ENCODE measurements around the gene MAPK8IP2. TPM values are rescaled to one million over a fixed set of nuclear protein-coding genes. Genes with fewer than 3 reads are reported as not detected.
A peak's percentile ranks its signal among the peaks of the same experiment; 100 is the strongest.

The MAPK8IP2 gene
- total and polyA plus RNA-seq, 2 of the 13 experiments (the other 11 are each of a cell fraction or from before 2014, with no cell fraction given): 1.3 to 2.6 TPM

DNA sequence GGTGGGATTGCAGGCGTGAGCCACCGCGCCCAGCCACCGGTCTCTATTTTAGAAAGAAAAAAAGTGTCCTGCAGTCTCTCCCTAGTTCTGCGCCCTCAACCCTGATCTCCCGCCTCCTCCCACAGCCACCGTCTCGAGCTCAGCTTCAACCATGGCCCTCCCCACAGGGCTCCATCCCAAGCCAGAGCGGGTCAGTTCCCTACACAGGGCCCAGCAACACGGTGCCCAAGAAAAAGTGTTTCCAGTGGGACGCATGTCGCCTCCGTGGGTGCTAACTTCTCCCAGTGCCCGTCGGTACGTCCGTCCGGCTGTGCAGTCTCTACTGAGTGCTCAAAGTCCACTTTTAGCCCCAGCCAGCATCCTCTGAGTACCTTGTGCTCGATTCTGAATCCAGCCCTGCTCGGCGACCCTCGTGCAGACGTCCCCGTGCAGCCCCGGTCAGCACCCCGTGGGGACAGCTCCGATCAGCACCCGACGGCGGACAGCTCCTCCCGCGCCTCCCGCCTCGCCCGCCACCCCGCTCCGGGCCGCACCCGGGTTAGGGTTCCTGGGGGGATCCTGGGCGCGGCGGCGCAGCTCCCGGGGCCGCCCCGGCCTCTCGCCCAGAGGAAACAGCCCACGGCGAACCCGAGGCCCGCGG, 657 bp upstream of the MAPK8IP2 start (continued):
- TF ChIP-seq, protein P1, sequence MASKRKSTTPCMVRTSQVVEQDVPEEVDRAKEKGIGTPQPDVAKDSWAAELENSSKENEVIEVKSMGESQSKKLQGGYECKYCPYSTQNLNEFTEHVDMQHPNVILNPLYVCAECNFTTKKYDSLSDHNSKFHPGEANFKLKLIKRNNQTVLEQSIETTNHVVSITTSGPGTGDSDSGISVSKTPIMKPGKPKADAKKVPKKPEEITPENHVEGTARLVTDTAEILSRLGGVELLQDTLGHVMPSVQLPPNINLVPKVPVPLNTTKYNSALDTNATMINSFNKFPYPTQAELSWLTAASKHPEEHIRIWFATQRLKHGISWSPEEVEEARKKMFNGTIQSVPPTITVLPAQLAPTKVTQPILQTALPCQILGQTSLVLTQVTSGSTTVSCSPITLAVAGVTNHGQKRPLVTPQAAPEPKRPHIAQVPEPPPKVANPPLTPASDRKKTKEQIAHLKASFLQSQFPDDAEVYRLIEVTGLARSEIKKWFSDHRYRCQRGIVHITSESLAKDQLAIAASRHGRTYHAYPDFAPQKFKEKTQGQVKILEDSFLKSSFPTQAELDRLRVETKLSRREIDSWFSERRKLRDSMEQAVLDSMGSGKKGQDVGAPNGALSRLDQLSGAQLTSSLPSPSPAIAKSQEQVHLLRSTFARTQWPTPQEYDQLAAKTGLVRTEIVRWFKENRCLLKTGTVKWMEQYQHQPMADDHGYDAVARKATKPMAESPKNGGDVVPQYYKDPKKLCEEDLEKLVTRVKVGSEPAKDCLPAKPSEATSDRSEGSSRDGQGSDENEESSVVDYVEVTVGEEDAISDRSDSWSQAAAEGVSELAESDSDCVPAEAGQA (IDR thresholded peaks at IDR 0.05; ENCODE audit: low read depth): no peak
- TF ChIP-seq, protein P1 (CRISPR knock-in tag; IDR thresholded peaks at IDR 0.05; ENCODE audit: borderline replicate concordance): peak; percentile 99
- no peak for TF ChIP-seq CBX1 (IDR thresholded peaks at IDR 0.05; ENCODE audit: low read depth)
- peak; percentile 99 for TF ChIP-seq ZNF792 (CRISPR knock-in tag; IDR thresholded peaks at IDR 0.05)
- peak; percentile 97 for TF ChIP-seq TP53 (CRISPR knock-in tag; conservative IDR thresholded peaks at IDR 0.05)
- TF ChIP-seq ZNF296 (CRISPR knock-in tag; conservative IDR thresholded peaks at IDR 0.05): peak; percentile 98
- TF ChIP-seq ZIK1 (CRISPR knock-in tag; IDR thresholded peaks at IDR 0.05; ENCODE audit: borderline replicate concordance, low read depth): peak; percentile 99
- TF ChIP-seq ZFP41 (CRISPR knock-in tag; IDR thresholded peaks at IDR 0.05; ENCODE audit: borderline replicate concordance): peak; percentile 98
- peak; percentile 86; the same call in 1 of the 2 replicates for TF ChIP-seq ZNF234 (CRISPR knock-in tag; conservative IDR thresholded peaks at IDR 0.05)
- TF ChIP-seq, protein P2, sequence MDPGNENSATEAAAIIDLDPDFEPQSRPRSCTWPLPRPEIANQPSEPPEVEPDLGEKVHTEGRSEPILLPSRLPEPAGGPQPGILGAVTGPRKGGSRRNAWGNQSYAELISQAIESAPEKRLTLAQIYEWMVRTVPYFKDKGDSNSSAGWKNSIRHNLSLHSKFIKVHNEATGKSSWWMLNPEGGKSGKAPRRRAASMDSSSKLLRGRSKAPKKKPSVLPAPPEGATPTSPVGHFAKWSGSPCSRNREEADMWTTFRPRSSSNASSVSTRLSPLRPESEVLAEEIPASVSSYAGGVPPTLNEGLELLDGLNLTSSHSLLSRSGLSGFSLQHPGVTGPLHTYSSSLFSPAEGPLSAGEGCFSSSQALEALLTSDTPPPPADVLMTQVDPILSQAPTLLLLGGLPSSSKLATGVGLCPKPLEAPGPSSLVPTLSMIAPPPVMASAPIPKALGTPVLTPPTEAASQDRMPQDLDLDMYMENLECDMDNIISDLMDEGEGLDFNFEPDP (CRISPR knock-in tag; conservative IDR thresholded peaks at IDR 0.05): peak; percentile 99
- peak; percentile 72; the same call in 1 of the 2 replicates for TF ChIP-seq NAIF1 (CRISPR knock-in tag; IDR thresholded peaks at IDR 0.05; ENCODE audit: borderline replicate concordance)
- TF ChIP-seq, protein P3, sequence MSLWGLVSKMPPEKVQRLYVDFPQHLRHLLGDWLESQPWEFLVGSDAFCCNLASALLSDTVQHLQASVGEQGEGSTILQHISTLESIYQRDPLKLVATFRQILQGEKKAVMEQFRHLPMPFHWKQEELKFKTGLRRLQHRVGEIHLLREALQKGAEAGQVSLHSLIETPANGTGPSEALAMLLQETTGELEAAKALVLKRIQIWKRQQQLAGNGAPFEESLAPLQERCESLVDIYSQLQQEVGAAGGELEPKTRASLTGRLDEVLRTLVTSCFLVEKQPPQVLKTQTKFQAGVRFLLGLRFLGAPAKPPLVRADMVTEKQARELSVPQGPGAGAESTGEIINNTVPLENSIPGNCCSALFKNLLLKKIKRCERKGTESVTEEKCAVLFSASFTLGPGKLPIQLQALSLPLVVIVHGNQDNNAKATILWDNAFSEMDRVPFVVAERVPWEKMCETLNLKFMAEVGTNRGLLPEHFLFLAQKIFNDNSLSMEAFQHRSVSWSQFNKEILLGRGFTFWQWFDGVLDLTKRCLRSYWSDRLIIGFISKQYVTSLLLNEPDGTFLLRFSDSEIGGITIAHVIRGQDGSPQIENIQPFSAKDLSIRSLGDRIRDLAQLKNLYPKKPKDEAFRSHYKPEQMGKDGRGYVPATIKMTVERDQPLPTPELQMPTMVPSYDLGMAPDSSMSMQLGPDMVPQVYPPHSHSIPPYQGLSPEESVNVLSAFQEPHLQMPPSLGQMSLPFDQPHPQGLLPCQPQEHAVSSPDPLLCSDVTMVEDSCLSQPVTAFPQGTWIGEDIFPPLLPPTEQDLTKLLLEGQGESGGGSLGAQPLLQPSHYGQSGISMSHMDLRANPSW (CRISPR knock-in tag; IDR thresholded peaks at IDR 0.05; ENCODE audit: borderline replicate concordance): no peak
- TF ChIP-seq U2AF1 (optimal IDR thresholded peaks at IDR 0.05; ENCODE audit: low read depth, low read length): no peak
- TF ChIP-seq, protein P4, sequence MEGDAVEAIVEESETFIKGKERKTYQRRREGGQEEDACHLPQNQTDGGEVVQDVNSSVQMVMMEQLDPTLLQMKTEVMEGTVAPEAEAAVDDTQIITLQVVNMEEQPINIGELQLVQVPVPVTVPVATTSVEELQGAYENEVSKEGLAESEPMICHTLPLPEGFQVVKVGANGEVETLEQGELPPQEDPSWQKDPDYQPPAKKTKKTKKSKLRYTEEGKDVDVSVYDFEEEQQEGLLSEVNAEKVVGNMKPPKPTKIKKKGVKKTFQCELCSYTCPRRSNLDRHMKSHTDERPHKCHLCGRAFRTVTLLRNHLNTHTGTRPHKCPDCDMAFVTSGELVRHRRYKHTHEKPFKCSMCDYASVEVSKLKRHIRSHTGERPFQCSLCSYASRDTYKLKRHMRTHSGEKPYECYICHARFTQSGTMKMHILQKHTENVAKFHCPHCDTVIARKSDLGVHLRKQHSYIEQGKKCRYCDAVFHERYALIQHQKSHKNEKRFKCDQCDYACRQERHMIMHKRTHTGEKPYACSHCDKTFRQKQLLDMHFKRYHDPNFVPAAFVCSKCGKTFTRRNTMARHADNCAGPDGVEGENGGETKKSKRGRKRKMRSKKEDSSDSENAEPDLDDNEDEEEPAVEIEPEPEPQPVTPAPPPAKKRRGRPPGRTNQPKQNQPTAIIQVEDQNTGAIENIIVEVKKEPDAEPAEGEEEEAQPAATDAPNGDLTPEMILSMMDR (CRISPR knock-in tag; IDR thresholded peaks at IDR 0.05): 0 out of 2 replicates have a peak, but pooled peaks have one; percentile 12
- TF ChIP-seq BRD4 (CRISPR knock-in tag; IDR thresholded peaks at IDR 0.05): 0 out of 2 replicates have a peak, but pooled peaks have one; percentile 58
- peak in 1 of 2 experiments; percentile 99; a peak in 3 of 4 replicates for TF ChIP-seq KLF16 (CRISPR knock-in tag; IDR thresholded peaks at IDR 0.05)
- TF ChIP-seq SSRP1 (CRISPR knock-in tag; IDR thresholded peaks at IDR 0.05): 0 out of 2 replicates have a peak, but pooled peaks have one; percentile 38
- TF ChIP-seq NFE2 (CRISPR knock-in tag; IDR thresholded peaks at IDR 0.05): peak; percentile 78
